ENCODE results near the gene ERGIC3.

The ERGIC3 gene

GRCh38 chr20:35592339-35592974, 50.6 kb downstream of the ERGIC3 start:
- H3K27ac ChIP-seq (ENCODE audit: insufficient read depth, low read length, poor library complexity, severe bottlenecking), result no peak overlapping the region
- H3K9me3 ChIP-seq (ENCODE audit: control insufficient read depth, low read length), result no peaks in the 10 kb centered on the region
- no peaks in the 10 kb centered on the region for H3K4me1 ChIP-seq (ENCODE audit: control insufficient read depth, insufficient read depth, low read length, poor library complexity, severe bottlenecking)
- DNase-seq, result no peak
- H3K4me3 ChIP-seq (ENCODE audit: insufficient read depth, low read depth, low read length, poor library complexity, severe bottlenecking), result no peak overlapping the region
- H3K36me3 ChIP-seq (ENCODE audit: control insufficient read depth, insufficient read depth, low read length), result no peaks in the 10 kb centered on the region
- no peaks in the 10 kb centered on the region for H3K27me3 ChIP-seq (replicated peaks; ENCODE audit: control insufficient read depth, insufficient read depth, low read length, poor library complexity, severe bottlenecking)

- Histone ChIP-seq H3K36me3 (ENCODE audit: control insufficient read depth, insufficient read depth, low read length) (no peaks in the 10 kb centered on the region), H3K9me3 (ENCODE audit: control insufficient read depth, low read length) (no peaks in the 10 kb centered on the region), H3K4me1 (ENCODE audit: control insufficient read depth, insufficient read depth, low read length, poor library complexity, severe bottlenecking) (no peaks in the 10 kb centered on the region), H3K27ac (ENCODE audit: insufficient read depth, low read length, poor library complexity, severe bottlenecking) (no peak overlapping the region), H3K4me3 (ENCODE audit: insufficient read depth, low read depth, low read length, poor library complexity, severe bottlenecking) (no peak overlapping the region), H3K27me3 (replicated peaks; ENCODE audit: control insufficient read depth, insufficient read depth, low read length, poor library complexity, severe bottlenecking) (peaks cover 2% of the 10 kb centered on the region)
- DNase-seq, result no peak
Observed at GRCh38 chr20:35595456-35595855, 53.6 kb downstream of the ERGIC3 start.

GRCh38 chr20:35595901-35596300, 54.0 kb downstream of the ERGIC3 start:
- no peak overlapping the region for H3K27ac ChIP-seq (ENCODE audit: insufficient read depth, low read length, poor library complexity, severe bottlenecking)
- H3K36me3 ChIP-seq (ENCODE audit: control insufficient read depth, insufficient read depth, low read length), result no peaks in the 10 kb centered on the region
- peaks cover 4% of the 10 kb centered on the region for H3K27me3 ChIP-seq (replicated peaks; ENCODE audit: control insufficient read depth, insufficient read depth, low read length, poor library complexity, severe bottlenecking)
- no peak overlapping the region for H3K4me3 ChIP-seq (ENCODE audit: insufficient read depth, low read depth, low read length, poor library complexity, severe bottlenecking)
- H3K4me1 ChIP-seq (ENCODE audit: control insufficient read depth, insufficient read depth, low read length, poor library complexity, severe bottlenecking), result peaks cover 2% of the 10 kb centered on the region
- no peak for DNase-seq
- no peaks in the 10 kb centered on the region for H3K9me3 ChIP-seq (ENCODE audit: control insufficient read depth, low read length)

GRCh38 chr20:35597186-35597585, 55.3 kb downstream of the ERGIC3 start:
- Histone ChIP-seq H3K4me3 (ENCODE audit: insufficient read depth, low read depth, low read length, poor library complexity, severe bottlenecking) (no peak overlapping the region), H3K36me3 (ENCODE audit: control insufficient read depth, insufficient read depth, low read length) (no peaks in the 10 kb centered on the region), H3K27me3 (replicated peaks; ENCODE audit: control insufficient read depth, insufficient read depth, low read length, poor library complexity, severe bottlenecking) (peaks cover 4% of the 10 kb centered on the region), H3K9me3 (ENCODE audit: control insufficient read depth, low read length) (no peaks in the 10 kb centered on the region), H3K4me1 (ENCODE audit: control insufficient read depth, insufficient read depth, low read length, poor library complexity, severe bottlenecking) (peaks cover 11% of the 10 kb centered on the region), H3K27ac (ENCODE audit: insufficient read depth, low read length, poor library complexity, severe bottlenecking) (no peak overlapping the region)
- no peak for DNase-seq

- Histone ChIP-seq H3K27me3 (replicated peaks; ENCODE audit: control insufficient read depth, insufficient read depth, low read length, poor library complexity, severe bottlenecking) (peaks cover 4% of the 10 kb centered on the region), H3K4me1 (ENCODE audit: control insufficient read depth, insufficient read depth, low read length, poor library complexity, severe bottlenecking) (peaks cover 12% of the 10 kb centered on the region), H3K27ac (ENCODE audit: insufficient read depth, low read length, poor library complexity, severe bottlenecking) (no peak overlapping the region), H3K4me3 (ENCODE audit: insufficient read depth, low read depth, low read length, poor library complexity, severe bottlenecking) (no peak overlapping the region), H3K9me3 (ENCODE audit: control insufficient read depth, low read length) (no peaks in the 10 kb centered on the region), H3K36me3 (ENCODE audit: control insufficient read depth, insufficient read depth, low read length) (no peaks in the 10 kb centered on the region)
- DNase-seq, result no peak
Observed at GRCh38 chr20:35598476-35598875, 56.6 kb downstream of the ERGIC3 start.

GRCh38 chr20:35598899-35599775, 57.3 kb downstream of the ERGIC3 start:
- Histone ChIP-seq H3K27me3 (replicated peaks; ENCODE audit: control insufficient read depth, insufficient read depth, low read length, poor library complexity, severe bottlenecking) (peaks cover 4% of the 10 kb centered on the region), H3K36me3 (ENCODE audit: control insufficient read depth, insufficient read depth, low read length) (no peaks in the 10 kb centered on the region), H3K4me3 (ENCODE audit: insufficient read depth, low read depth, low read length, poor library complexity, severe bottlenecking) (no peak overlapping the region), H3K4me1 (ENCODE audit: control insufficient read depth, insufficient read depth, low read length, poor library complexity, severe bottlenecking) (peaks cover 12% of the 10 kb centered on the region), H3K27ac (ENCODE audit: insufficient read depth, low read length, poor library complexity, severe bottlenecking) (no peak overlapping the region), H3K9me3 (ENCODE audit: control insufficient read depth, low read length) (no peaks in the 10 kb centered on the region)
- no peak for DNase-seq

- no peaks in the 10 kb centered on the region for H3K36me3 ChIP-seq (ENCODE audit: control insufficient read depth, insufficient read depth, low read length)
- no peak overlapping the region for H3K4me3 ChIP-seq (ENCODE audit: insufficient read depth, low read depth, low read length, poor library complexity, severe bottlenecking)
- no peak overlapping the region for H3K27ac ChIP-seq (ENCODE audit: insufficient read depth, low read length, poor library complexity, severe bottlenecking)
- DNase-seq, result no peak
- peaks cover 12% of the 10 kb centered on the region for H3K4me1 ChIP-seq (ENCODE audit: control insufficient read depth, insufficient read depth, low read length, poor library complexity, severe bottlenecking)
- peaks cover 4% of the 10 kb centered on the region for H3K27me3 ChIP-seq (replicated peaks; ENCODE audit: control insufficient read depth, insufficient read depth, low read length, poor library complexity, severe bottlenecking)
- no peaks in the 10 kb centered on the region for H3K9me3 ChIP-seq (ENCODE audit: control insufficient read depth, low read length)
Observed at GRCh38 chr20:35599776-35600120, 57.9 kb downstream of the ERGIC3 start.

GRCh38 chr20:35600176-35600992, 58.5 kb downstream of the ERGIC3 start:
- no peak overlapping the region for H3K27ac ChIP-seq (ENCODE audit: insufficient read depth, low read length, poor library complexity, severe bottlenecking)
- H3K4me3 ChIP-seq (ENCODE audit: insufficient read depth, low read depth, low read length, poor library complexity, severe bottlenecking), result peak overlapping the region; percentile 66
- H3K4me1 ChIP-seq (ENCODE audit: control insufficient read depth, insufficient read depth, low read length, poor library complexity, severe bottlenecking), result peaks cover 12% of the 10 kb centered on the region
- H3K27me3 ChIP-seq (replicated peaks; ENCODE audit: control insufficient read depth, insufficient read depth, low read length, poor library complexity, severe bottlenecking), result peaks cover 4% of the 10 kb centered on the region
- DNase-seq, result no peak
- no peaks in the 10 kb centered on the region for H3K36me3 ChIP-seq (ENCODE audit: control insufficient read depth, insufficient read depth, low read length)
- H3K9me3 ChIP-seq (ENCODE audit: control insufficient read depth, low read length), result no peaks in the 10 kb centered on the region

GRCh38 chr20:35600993-35601973, 59.4 kb downstream of the ERGIC3 start:
- DNase-seq, result peak; percentile 59 to 66 (median 65)
- Histone ChIP-seq H3K27me3 (replicated peaks; ENCODE audit: control insufficient read depth, insufficient read depth, low read length, poor library complexity, severe bottlenecking) (peaks cover 4% of the 10 kb centered on the region), H3K27ac (ENCODE audit: insufficient read depth, low read length, poor library complexity, severe bottlenecking) (no peak overlapping the region), H3K9me3 (ENCODE audit: control insufficient read depth, low read length) (no peaks in the 10 kb centered on the region), H3K4me1 (ENCODE audit: control insufficient read depth, insufficient read depth, low read length, poor library complexity, severe bottlenecking) (peaks cover 12% of the 10 kb centered on the region), H3K36me3 (ENCODE audit: control insufficient read depth, insufficient read depth, low read length) (no peaks in the 10 kb centered on the region), H3K4me3 (ENCODE audit: insufficient read depth, low read depth, low read length, poor library complexity, severe bottlenecking) (peak overlapping the region; percentile 66)

All from effector memory CD4-positive, alpha-beta T cell (primary cell).